Activated CD4-positive, alpha-beta T cell treated with anti-CD3 and anti-CD28 coated beads for 24 hours (primary cell): ENCODE results near the gene TNFRSF1A.
"Not testable (repeated sequence)": the region's sequence is repeated elsewhere in the genome, so short reads cannot be mapped to it uniquely, and the experiment has no call there.

ENCODE experiments used
- DNase-seq, 2 donors: peaks; one replicate each; pipeline ENCODE4 v3.0.0-alpha.2; 2020; ENCODE audit warnings: low read depth in 2 of 2

Gene TNFRSF1A

DNA sequence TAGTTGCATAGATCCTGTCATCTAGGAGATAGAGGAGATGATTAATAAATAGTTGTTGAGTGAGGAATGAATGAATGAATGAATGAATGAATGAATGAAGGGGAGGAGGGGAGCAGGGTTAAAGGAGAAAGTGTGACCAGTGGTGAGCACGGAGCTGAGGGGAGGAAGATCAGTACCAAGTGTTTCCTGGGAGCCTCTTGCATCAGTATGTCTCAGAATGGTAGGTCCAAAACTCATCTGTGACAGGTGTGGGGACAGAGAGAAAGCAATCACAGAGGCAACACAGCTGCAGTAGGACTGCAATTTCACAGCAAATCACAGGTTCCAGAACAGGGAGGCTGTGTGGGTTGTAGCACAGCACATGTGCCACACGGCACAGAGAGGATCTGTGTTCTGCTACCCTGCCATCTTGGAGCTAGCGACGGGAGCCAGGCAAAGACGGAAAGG, 14.5 kb upstream of the TNFRSF1A start:
- DNase-seq: no peak

DNA sequence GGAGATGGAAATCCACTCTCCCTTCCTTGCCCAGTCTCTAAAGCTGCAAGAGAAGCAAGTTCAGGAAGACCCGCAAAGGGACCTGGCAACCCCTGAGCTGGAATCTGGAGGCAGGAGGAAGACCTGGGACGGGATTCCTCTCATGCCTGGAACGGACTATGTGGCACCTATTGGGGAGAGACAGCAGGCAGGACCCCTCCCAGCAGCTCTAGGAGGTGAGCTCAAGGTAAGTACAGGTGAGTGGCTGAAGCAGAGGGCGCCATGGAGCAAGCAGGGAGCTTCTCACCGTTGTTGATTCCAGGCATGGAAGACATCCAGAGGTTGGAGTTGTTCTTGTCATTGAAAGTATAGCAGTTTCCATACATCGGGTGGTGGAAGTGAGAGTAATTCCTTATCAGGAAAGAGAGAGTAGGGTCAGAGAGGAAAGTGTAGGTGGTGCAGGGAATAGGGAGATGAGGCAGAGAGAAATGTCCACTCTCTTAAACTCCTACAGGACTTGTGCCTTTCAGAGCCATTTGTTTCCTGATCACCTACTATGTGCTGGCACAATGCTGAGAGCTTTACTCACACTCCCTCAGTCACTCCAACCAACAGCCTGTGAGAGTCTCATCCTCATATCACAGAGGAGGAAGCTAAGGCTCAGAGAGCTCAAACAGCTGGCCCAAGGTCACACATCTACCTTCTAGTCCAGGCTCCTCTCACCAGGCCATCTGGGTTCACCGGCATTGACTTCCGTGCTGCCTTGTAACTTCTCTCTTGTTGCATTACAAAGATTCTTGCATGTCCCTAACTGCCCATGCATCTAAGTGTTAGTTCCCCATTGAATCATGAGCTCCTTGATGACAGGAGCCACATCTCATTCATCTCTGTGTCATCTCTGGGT, 13.9 kb upstream of the TNFRSF1A start:
- no peak for DNase-seq

DNA sequence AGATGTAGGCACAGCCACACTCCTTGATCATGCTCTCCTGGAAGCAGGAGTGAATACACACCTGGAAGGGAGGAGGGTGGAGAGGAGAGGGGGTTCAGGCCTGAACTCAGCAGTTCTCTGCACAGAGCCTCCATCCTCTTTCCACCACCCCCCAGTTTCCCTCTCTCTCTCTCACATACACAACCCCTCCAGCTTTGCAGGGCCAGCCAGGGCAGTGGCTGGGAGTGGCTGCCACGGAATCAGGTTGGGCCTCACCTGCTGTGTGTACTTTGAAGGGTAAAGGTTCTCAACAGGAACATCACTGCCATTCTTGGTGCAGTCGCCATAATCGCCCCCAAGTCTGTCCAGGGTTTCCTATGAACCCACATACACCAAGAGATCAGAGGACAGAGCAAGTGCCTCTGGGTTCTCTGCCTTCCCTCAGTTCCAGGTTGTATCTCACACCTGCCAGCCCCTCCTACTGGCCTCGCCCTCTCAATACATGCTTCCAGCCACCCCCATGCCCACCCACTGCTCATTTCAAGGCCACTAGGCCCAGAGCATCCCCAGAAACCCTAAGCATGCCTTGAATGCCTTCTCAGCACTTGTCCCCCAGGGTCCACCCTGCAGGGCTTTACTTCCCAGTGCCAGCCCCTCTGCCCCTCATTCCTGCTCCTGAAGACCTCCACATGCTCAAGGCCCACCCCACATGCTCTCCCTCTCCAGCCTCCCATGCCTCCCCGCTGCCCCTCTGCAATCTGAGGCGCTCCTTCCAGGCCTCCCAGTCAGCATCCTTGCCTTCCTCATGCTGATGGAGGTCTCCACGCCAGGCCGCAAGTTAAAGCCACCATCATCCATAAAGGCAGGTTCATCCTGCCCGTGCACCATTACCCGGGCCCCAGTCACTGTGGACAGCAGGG, 12.9 kb upstream of the TNFRSF1A start:
- no peak for DNase-seq

DNA sequence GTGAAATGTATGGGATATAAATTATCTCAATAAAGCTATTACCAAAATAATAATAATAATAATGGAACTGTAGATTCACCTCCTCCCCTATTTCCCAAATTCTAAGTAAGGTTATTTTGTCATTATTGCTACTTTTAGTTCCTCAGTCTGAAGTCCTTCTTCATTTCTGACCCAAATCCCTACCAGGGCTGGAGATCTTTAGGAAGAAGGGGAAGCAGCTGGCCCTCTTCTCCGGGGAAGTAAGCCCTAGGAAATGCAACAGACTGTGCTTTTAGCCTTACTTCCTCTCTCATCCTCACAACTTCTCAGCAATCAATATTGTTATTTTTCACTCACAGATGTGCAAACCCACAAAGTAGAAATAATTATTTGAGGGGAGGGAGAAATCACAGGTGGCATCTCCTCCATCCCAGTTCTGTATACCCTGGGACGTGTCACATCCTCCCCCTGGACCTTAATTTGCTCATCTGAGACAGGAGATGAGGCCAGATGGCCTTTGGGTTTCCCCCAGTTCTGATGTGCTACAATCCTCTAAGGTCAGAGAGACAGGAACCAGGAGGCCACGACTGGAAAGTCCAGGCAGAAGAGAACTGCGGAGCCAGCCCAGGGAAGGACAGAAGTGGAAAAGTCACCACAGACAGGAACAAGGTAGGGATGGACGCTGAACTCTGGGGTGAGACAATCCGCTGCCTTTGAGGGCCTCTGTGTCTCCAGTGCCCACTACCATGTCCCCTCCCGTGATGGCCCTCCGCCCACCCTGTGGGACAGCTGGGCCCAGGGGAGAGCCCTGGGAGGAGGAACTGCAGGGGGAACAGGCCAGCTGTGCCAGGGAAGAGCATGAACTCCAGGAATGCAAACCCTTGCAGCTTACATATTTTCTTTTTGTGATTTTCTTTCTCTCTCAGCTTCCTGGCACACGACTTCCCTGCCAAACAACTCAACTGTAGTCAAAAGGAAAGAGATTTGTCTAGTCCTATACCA, 10.6 kb upstream of the TNFRSF1A start:
- no peak for DNase-seq

DNA sequence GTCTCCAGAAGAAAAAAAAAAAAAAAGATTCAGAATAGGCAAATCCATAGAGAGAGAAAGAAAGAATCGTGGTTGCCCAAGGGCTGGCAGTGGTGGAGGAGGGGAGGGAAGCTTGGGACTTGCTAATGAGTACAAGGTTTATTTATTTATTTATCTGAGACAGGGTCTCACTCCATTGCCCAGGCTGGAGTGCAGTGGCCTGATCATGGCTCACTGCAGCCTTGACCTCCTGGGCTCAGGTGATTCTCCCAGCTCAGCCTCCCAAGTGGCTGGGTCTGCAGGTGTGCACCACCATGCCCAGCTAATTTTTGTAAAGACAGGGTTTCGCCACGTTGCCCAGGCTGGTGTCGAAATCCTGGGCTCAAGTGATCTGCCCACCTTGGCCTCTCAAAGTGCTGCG, 9.7 kb upstream of the TNFRSF1A start:
- DNase-seq: no peak

DNA sequence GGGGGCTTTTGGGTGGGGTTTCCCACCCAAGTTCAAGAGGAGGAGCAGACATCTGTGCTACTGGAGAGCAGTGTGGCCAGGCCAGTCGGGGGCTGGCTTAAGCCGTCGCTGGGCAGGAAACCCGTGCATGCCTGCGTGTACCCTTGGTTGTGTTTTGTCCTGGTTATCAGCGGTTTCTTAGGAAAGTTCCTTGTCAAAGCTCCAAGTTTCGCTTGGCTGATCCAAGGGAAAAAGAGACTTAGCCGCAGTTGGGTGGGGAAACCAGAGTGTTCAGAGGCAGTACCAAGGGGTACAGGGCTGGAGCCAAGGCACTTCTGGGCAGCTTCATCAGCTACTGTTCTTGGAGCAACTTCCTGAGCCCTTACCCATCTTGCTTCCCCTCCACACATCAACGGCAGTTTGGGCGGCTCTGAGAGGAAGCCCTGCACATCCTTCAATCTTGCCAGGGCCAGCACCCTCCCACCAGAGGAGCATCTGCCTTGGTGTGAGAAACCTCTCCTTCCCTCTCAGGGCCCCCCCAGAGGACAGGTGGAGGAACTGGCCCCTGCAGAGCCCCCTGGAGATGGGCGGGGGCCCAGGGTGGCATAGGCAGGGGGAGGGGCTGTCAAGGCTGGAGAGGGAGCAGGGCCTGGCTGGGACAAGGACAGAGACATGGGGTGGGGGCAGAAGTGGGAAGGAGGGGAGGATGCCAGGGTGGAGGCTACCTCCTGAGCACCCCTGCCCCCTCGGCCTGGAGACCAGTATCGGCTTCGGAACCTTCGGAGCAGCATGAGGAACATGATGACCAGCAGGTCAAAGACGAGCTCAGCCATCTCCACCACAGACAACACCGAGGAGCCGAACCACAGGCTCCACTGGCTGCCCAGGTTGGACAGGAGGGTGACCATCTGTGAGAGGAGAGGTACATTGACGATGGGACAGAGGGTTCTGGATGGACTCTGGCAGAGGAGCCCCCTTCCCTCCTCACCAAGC, 5.8 kb upstream of the TNFRSF1A start:
- DNase-seq: no peak

DNA sequence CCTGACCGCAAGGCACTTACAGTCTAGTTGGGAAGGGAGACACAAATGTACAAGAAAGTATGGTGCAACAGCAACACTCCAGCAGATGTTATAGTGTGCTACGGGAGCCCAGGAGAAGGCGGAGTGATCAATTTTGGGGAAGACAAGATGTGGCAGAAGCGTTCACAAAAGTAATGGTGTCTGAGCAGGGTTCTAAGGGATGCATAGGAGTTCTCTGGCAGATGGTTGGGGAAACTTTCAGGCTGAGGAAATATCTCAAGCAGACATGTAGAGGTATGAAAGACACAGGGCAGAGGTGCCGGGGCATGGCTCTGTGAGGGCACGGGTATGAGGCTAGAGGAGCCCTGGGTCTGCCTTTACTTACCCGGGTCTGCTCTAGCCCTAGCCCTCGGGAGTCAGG, 5.1 kb upstream of the TNFRSF1A start:
- DNase-seq: no peak

DNA sequence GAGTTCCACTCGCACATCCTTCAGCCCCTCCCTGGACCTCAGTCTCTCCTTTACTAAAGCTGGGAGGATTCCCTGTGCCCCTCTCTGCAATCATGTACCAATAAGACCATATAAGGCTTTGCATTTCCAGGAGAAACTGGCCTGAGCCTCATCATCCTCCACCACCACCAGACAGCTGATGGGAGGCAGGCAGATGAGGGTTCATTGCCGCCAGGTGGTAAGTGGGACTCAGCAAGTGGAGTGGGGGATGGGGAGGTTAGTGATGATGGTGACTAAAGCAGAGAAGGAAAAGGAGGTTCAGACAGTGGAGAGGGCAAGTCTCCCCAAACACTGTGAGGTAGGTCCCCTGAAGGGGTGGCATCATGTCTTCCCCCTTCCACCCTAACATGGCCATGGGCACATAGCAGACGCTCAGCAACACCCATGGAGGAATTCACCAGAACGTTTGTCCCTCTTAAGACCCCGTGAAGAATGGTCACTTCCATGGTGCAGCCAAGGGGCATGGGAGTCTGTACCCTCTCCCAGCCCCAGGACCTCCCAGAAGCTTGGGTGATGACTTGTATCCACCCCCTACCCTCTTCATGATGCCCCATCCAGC, 4.5 kb upstream of the TNFRSF1A start:
- no peak for DNase-seq

DNA sequence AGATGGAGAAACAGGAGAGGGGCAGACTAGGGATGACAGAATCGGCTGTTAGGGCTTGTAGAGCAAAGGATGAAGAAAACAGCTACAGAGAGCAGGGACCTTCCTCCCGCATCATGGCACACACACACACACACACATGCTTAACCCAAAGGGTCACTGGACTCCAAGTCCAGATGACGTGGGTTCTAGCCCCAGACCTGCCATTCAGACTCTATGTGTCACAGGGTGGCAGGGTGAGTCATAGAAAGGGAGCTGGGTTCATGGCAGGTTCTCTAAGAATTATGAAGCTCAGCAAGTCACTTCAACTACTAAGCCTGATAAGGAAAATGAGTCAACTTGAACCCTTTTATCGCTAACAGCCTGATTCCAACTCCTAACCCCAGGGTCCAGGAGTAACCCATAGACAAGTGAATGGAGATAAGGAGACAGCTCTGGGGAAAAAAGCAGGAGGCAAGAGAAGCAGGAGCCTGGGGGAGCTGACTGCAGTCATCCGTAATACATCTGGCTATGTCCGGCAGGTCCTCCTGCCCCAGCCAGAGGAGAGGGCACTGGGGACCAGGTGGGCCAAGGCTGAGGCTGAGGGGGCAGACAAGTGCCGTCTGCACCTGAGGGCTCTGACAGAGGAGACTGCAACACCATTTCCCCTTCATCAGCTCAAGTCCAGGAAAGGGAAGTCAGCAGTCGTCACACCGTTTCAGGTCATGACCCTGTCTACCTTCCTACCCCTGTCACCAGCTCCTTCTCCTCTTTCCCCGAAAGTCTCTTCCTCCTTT, 3.6 kb upstream of the TNFRSF1A start:
- no peak for DNase-seq

DNA sequence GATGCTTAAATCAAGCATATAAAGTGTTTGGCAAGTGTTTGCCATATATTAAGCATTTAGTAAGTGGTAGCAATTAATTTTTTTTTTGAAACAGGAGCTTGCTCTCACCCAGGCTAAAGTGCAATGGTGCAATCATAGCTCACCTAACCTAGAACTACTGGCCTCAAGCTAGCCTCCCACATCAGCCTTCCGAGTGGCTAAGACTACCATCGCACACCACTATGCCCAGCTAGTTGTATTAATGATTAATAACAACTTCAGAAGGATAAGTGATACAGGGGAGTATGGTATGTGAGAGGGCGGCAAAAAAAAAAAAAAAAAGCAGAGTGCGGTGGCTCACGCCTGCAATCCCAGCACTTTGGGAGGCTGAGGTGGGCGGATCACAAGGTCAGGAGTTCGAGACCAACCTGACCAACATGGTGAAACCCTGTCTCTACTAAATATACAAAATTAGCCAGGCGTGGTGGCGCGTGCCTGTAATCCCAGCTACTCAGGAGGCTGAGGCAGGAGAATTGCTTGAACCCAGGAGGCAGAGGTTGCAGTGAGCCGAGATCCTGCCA, 2.3 kb upstream of the TNFRSF1A start:
- DNase-seq: not testable (repeated sequence)

DNA sequence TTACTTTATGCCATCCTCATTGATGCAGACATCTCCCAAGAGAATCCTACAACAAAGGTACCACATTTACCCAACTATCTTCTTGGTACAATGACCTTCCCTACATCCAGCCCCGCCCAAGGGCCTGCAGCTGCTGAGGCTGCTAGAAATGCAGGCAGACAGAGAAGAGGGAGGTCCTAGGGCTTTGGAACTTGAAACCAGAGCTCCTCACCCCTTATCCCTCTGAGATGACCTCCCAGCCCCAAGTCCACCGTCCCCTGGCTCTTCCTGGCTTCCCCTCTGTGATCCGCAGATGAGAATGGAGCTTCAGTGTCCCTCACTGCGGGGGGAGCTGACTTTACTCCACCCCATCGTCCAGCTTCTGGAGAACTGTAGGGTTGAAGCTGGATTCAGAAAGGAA, 1.6 kb upstream of the TNFRSF1A start:
- no peak for DNase-seq

DNA sequence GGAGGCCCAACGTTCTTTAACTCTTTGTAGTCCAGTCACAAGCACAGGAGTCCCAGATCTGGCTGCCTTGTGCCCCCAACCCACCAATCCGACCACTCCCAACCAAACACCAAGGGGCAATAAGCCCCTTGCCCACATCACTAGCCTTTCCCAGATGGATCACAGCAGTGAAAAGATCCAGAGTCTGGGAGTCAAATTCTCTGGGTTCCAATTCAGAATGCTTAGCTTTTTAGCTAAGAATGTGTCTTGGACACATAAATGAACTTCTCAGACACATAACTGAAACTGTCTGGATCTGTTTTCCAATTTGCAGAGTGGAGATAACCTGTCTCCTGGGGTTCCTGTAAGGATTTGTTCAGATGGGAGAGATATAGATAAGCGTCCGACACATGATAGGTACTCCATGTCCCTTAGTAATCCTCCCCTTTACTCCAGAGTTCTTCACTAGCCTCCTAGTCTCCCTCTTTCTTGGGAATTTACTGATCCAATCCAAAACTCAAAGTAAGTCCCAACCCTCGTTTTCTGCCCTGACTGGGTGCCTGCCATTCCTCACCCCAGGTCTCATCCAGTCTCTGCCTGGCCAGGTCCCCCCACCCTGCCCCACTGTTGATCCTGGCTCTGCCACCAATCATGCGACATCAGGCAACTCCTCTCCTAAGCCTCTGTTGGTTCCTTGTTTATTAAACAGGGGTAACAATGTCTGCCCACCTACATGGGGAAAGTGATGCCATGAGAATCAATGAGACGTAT, 439 bp upstream of the TNFRSF1A start:
- DNase-seq: no peak

DNA sequence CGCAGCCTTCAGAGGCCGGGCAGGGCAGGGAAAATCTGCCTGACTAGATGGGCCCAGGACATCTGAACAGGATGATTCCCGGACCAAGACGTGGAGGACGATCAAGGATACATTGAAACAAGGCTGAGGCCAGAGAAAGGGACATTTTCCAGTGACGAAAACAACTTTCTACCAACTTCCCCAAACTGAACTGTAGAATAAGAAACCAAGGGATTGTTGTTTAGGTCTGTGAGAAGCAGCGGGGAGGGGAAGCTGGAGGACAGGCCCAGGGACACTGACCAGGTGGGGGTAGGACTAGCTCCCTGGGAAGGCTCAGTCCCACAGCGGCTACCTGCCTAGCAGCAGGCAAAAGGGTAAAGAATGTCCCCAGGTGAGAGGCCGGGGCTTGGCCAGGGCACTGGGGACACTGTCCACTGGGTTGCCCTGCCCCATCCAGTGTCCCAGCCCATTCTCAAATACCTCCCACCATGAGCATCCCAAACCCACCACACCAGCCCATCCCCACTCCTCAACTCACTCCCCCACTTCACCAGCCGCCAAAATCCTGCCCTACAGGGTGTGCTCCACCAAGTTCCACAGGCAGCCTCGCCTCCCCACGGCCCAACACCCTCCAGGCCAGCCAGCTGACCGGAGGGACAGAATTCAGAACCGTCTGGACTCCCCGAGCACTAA, 995 bp downstream of the TNFRSF1A start:
- no peak for DNase-seq

DNA sequence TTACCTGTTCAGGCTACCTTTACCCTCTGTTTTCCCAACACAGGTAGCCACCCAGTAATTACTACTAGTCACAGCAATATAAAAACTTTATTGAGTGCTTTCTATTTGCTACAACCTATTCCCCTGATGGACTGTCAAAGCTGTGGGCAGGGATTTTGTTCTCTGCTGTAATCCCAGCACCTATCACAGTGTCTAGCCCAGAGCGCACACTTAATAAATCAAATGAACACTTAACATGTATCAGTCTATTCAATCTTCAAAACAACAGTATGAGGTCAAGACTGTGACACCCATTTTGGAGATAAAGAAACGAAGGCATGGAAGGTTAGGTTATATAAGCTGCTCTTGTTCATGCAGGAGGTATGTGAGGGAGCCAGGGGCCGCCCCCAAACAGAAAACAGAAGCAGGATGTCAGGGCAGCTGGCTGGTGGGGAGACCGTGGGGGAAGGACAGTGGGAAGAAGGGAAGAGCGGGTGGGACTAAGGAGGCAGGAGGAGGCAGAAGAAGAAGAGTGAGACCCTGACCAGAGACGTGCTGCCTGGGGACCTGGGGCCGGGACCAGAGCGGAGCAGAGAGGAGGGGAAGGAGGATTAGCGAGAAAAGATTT, 1.7 kb downstream of the TNFRSF1A start:
- no peak for DNase-seq

DNA sequence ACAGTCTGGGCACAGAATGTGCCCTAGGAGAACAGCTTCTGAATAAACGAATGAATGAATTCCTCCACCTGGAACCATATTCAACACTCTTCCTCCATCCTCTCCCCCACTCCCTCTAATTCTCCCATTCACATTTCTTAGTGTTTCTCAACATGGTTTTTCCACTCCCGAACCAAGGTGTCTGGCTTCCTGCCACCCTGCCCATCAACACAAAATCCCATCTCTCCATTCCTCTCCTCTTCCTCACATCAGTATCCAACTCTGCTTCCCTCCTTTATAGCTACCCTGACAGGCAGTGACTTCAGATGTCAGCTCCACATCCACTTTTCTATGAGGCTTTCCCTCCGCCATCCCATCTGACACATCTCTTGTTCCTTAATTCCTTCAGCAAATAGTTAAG, 2.9 kb downstream of the TNFRSF1A start:
- DNase-seq: no peak

DNA sequence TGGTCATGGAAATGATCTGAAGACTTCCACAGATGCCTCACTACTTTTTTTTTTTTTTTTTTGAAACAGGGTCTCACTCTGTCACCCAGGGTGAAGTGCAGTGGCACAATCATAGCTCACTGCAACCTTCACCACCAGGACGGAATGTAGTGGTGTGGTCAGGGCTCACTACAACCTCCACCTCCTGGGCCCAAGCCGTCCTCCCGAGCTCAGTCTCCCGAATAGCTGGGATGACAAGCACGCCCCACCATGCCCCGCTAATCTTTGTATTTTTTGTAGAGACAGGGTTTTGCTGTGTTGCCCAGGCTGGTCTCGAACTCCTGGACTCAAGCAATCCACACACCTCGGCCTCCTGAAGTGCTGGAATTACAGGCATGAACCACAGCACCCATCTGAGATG, 3.3 kb downstream of the TNFRSF1A start:
- DNase-seq: not testable (repeated sequence)

DNA sequence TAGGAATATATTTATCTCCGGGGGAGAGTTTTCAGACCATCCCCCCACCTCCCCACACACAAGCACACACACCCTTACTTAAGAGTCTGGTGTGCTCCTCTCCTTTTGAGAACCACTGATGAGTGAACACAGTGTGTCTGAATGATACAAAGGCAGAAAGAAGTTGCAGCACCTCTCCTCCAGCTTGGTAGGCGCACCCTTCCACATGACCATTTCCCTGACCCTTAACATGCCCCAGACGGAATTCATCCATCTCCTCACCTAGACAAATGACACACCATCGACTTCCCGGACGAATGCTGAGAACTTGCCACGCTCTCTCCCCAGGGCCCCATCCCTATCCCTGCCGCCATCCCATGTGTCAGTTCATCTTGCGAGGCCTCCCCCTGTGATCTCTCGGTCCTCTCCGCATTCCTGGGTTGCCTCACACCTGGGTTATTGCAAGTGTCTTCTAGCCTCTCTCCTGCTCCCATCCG, 3.9 kb downstream of the TNFRSF1A start:
- DNase-seq: no peak
